ENCODE results near the gene RAPGEF4.

GRCh38 chr2:172997031-172997430, 261.4 kb downstream of the RAPGEF4 start:
- TF ChIP-seq CTCF (IDR thresholded peaks at IDR 0.05; ENCODE audit: low read depth, low read length) (no peak), EZH2phosphoT487 (IDR thresholded peaks at IDR 0.05; ENCODE audit: low read depth) (no peak)
